ENCODE results near the gene PROZ. TPM values are rescaled to one million over a fixed set of nuclear protein-coding genes. Genes with fewer than 3 reads are reported as not detected.

The PROZ gene
- total and polyA plus RNA-seq, 9 of the 15 experiments (the other 6 are each of a cell fraction or from before 2014, with no cell fraction given): not detected

- TF ChIP-seq VEZF1 (CRISPR knock-in tag; IDR thresholded peaks at IDR 0.05) (peak; percentile 70), MNT (conservative IDR thresholded peaks at IDR 0.05) (no peak), POLR2G (IDR thresholded peaks at IDR 0.05; ENCODE audit: low read depth, low read length) (peak; percentile 68), ZNF639 (CRISPR knock-in tag; conservative IDR thresholded peaks at IDR 0.05 in 1 of 2, IDR thresholded peaks at IDR 0.05 in 1 of 2) (peak in 1 of 2 experiments; percentile 95; a peak in 2 of 4 replicates), ZBED1 (IDR thresholded peaks at IDR 0.05) (no peak), TBP (optimal IDR thresholded peaks at IDR 0.05; ENCODE audit: low read depth, low read length) (peak; percentile 39), PTTG1 (tag; IDR thresholded peaks at IDR 0.05; ENCODE audit: low read depth) (no peak)
Measured at GRCh38 chr13:113209336-113209758, 50.9 kb downstream of the PROZ start, which contains the start of gene CUL4A (continued).

Data from K562 (cell line).